Common myeloid progenitor, CD34-positive (primary cell): ENCODE results near the gene STAT5A.
"Not testable (repeated sequence)": the region's sequence is repeated elsewhere in the genome, so short reads cannot be mapped to it uniquely, and the experiment has no call there.

Experiments used
- CTCF ChIA-PET: fragments of 350-600 bp; sonication (Branson Sonifier 250); formaldehyde crosslinking; loops from one replicate; lab custom pipeline; 2021; ENCODE audit warnings: antibody characterized with exemption; lab: Charles Lee
- POLR2A ChIA-PET: fragments of 350-600 bp; sonication (Branson Sonifier 250); formaldehyde crosslinking; loops from one replicate; lab custom pipeline; 2021; ENCODE audit warnings: antibody characterized with exemption; lab: Charles Lee
- DNase-seq, 3 donors: peaks; one replicate each; pipeline versions ENCODE4 v3.0.0 to v3.0.0-alpha.2; 2013
- H3K27ac ChIP-seq, 2 experiments: 1 replicate in 1 of 2; 2 replicates in 1 of 2; pipeline ENCODE4 v1.7.0; 2013; ENCODE audit warnings: inconsistent platforms in 2 of 2, low read length in 2 of 2, mild to moderate bottlenecking in 2 of 2, low read depth in 1 of 2, moderate library complexity in 1 of 2; ENCODE audit not compliant: severe bottlenecking in 2 of 2, insufficient read depth in 1 of 2, poor library complexity in 1 of 2
- H3K27me3 ChIP-seq, 5 experiments: replicated peaks in 2 of 5; 1 replicate in 3 of 5; 2 replicates in 2 of 5; pipeline versions ENCODE4 v1.6.1 to v1.7.0; 2013; ENCODE audit warnings: low read length in 4 of 5, mild to moderate bottlenecking in 2 of 5, moderate library complexity in 2 of 5, inconsistent platforms in 1 of 5; ENCODE audit not compliant: insufficient read depth in 5 of 5, control insufficient read depth in 4 of 5
- H3K36me3 ChIP-seq, 4 experiments: 1 replicate in 2 of 4; 2 replicates in 2 of 4; pipeline versions ENCODE4 v1.6.1 to v1.7.0; 2013; ENCODE audit warnings: low read length in 3 of 4, control low read depth in 1 of 4, mild to moderate bottlenecking in 1 of 4; ENCODE audit not compliant: control insufficient read depth in 4 of 4, insufficient read depth in 4 of 4
- H3K4me1 ChIP-seq, 4 experiments: 1 replicate in 3 of 4; 2 replicates in 1 of 4; pipeline versions ENCODE4 v1.6.1 to v1.7.1; 2013; ENCODE audit warnings: low read length in 3 of 4, mild to moderate bottlenecking in 3 of 4, control low read depth in 1 of 4, inconsistent platforms in 1 of 4, moderate library complexity in 1 of 4; ENCODE audit not compliant: control insufficient read depth in 4 of 4, insufficient read depth in 4 of 4; ENCODE audit errors: control extremely low read depth in 1 of 4
- H3K4me3 ChIP-seq, 7 experiments: 1 replicate in 4 of 7; 2 replicates in 3 of 7; pipeline versions ENCODE4 v1.5.1 to v1.7.0; 2013; ENCODE audit warnings: mild to moderate bottlenecking in 7 of 7, low read length in 6 of 7, moderate library complexity in 6 of 7, inconsistent platforms in 2 of 7, low read depth in 2 of 7, control low read depth in 1 of 7; ENCODE audit not compliant: insufficient read depth in 4 of 7, control insufficient read depth in 1 of 7; ENCODE audit errors: extremely low read depth in 1 of 7
- H3K9me3 ChIP-seq, 5 experiments: 1 replicate in 4 of 5; 2 replicates in 1 of 5; pipeline versions ENCODE4 v1.6.1 to v1.7.1; 2013; ENCODE audit warnings: low read length in 4 of 5, mild to moderate bottlenecking in 2 of 5, inconsistent platforms in 1 of 5, low read depth in 1 of 5, moderate library complexity in 1 of 5; ENCODE audit not compliant: control insufficient read depth in 4 of 5, insufficient read depth in 2 of 5; ENCODE audit errors: control extremely low read depth in 1 of 5
- WGBS: methylation state at CpG from one replicate; pipeline ENCODE4 v1.1.5; 2013; ENCODE audit not compliant: insufficient coverage; 5-methylcytosine and 5-hydroxymethylcytosine counted together

Gene STAT5A

GRCh38 chr17:42303694-42304093, 15.4 kb downstream of the STAT5A start:
- POLR2A ChIA-PET, result interaction anchor here (1.2 kb wide), 1 partner anchor 16 kb away, joined by 3 read pairs; no protein-coding TSS in a partner anchor
- Histone ChIP-seq H3K4me1 (no peaks in the 10 kb centered on the region), H3K9me3 (no peaks in the 10 kb centered on the region), H3K36me3 (peaks cover 12 to 90% (median 70%) of the 10 kb centered on the region in 4 experiments), H3K27me3 (no peaks in the 10 kb centered on the region), H3K4me3 (no peak overlapping the region), H3K27ac (no peak overlapping the region)
- CTCF ChIA-PET, result interaction anchor here (1.4 to 1.5 kb wide), 3 partner anchors 10 to 81 kb away, joined by 3 to 9 read pairs (median 3); no protein-coding TSS in a partner anchor
- WGBS, result 93% methylated on average over 3 of the region's 3 CpGs
- DNase-seq, result no peak

GRCh38 chr17:42304187-42305030, 16.1 kb downstream of the STAT5A start:
- Histone ChIP-seq H3K4me3 (no peak overlapping the region), H3K4me1 (peaks cover 0 to 3% (median 0%) of the 10 kb centered on the region in 4 experiments), H3K9me3 (no peaks in the 10 kb centered on the region), H3K27ac (no peak overlapping the region), H3K36me3 (peaks cover 12 to 90% (median 73%) of the 10 kb centered on the region in 4 experiments), H3K27me3 (no peaks in the 10 kb centered on the region)
- POLR2A ChIA-PET, result interaction anchor here (0.6 to 1.2 kb wide), 2 partner anchors 17 to 84 kb away, joined by 3 read pairs; no protein-coding TSS in a partner anchor
- DNase-seq, result no peak
- 99% methylated on average over 14 of the region's 16 CpGs for WGBS
- CTCF ChIA-PET, result interaction anchor here (1.1 to 1.5 kb wide), 4 partner anchors 9 to 82 kb away, joined by 3 to 9 read pairs (median 4); partner anchors contain the start of gene STAT5A

DNA sequence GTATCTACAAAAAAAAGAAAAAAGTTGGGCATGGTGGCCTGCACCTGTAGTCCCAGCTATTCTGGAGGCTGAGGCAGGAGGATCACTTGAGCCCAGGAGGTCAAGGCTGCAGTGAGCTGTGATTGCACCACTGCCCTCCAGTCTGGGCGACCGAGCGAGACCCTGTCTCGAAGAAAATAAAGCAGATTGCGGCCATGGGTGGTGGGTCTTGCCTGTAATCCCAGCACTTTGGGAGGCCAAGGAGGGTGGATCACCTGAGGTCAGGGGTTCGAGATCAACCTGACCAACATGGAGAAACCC, 16.7 kb downstream of the STAT5A start:
- peaks cover 12 to 93% (median 79%) of the 10 kb centered on the region in 4 experiments for H3K36me3 ChIP-seq
- H3K4me3 ChIP-seq, DNase-seq, H3K27ac ChIP-seq, H3K9me3 ChIP-seq, H3K4me1 ChIP-seq, H3K27me3 ChIP-seq: not testable (repeated sequence)
- CTCF ChIA-PET, result interaction anchor here (1.1 kb wide), 1 partner anchor 16 kb away, joined by 4 read pairs; the partner anchor contains the start of gene STAT5A
- 96% methylated on average over 5 of the region's 6 CpGs for WGBS
- POLR2A ChIA-PET, result interaction anchor here (0.6 kb wide), 1 partner anchor 84 kb away, joined by 3 read pairs; no protein-coding TSS in a partner anchor

DNA sequence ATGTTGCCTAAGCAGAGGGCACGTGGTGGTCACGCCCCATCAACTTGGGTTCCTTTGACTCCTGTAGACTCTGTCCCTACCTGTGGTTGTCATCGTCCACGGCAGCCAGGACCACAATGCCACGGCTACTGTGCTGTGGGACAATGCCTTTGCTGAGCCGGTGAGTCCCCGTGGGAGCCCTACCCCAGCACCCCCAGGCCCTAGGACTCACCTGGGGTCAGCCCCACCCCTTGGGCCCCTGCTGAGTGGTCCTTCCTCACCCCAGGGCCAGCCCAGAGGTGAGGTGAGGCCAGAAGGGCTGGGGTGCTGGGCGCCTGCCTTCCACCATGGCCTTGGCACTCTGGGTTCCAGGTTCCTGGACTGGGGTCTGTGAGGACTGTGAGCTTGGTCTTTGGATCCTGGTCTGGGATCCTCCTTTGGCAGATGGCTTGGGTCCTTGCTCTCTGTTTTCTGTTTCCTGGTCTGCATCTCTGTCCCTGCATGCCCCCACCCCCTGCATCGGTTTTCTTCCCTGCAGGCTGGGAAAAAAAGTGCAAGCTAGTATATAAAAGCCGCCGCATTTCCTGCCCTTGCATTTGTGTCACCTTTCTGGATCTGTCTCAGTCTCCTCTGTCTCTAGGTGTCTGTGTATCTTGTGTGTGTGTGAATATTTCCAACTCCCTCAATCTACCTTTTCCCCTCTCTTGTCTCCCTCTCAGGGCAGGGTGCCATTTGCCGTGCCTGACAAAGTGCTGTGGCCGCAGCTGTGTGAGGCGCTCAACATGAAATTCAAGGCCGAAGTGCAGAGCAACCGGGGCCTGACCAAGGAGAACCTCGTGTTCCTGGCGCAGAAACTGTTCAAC, 17.5 kb downstream of the STAT5A start:
- ChIA-PET POLR2A (interaction anchor here (0.6 kb wide), 1 partner anchor 83 kb away, joined by 3 read pairs; no protein-coding TSS in a partner anchor), CTCF (no interaction called here)
- peaks cover 4 to 15% (median 9%) of the 10 kb centered on the region in 4 experiments for H3K4me1 ChIP-seq
- H3K36me3 ChIP-seq, result peaks cover 14 to 97% (median 85%) of the 10 kb centered on the region in 4 experiments
- no peak for DNase-seq
- H3K27ac ChIP-seq, result no peak overlapping the region
- WGBS, result 96% methylated on average over 7 of the region's 18 CpGs
- no peak overlapping the region for H3K4me3 ChIP-seq
- H3K9me3 ChIP-seq, result no peaks in the 10 kb centered on the region
- no peaks in the 10 kb centered on the region for H3K27me3 ChIP-seq

DNA sequence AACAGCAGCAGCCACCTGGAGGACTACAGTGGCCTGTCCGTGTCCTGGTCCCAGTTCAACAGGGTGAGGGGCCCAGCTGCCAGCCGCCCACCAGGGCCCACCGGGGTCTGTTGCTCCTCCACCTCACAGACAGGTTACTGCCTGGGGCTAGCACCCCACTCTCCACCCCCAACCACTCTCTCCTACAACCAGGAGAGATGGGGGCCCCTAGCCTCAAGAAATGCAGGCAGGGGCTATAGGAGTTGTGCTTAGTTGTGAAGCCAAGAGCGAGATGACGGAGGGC, 18.0 kb downstream of the STAT5A start:
- Histone ChIP-seq H3K27ac (no peak overlapping the region), H3K4me3 (no peak overlapping the region), H3K4me1 (peaks cover 9 to 21% (median 15%) of the 10 kb centered on the region in 4 experiments), H3K36me3 (peaks cover 14 to 97% (median 85%) of the 10 kb centered on the region in 4 experiments), H3K9me3 (no peaks in the 10 kb centered on the region), H3K27me3 (no peaks in the 10 kb centered on the region)
- ChIA-PET POLR2A (no interaction called here), CTCF (no interaction called here)
- no peak for DNase-seq
- 97% methylated on average over 5 of the region's 5 CpGs for WGBS

- Histone ChIP-seq H3K4me3 (no peak overlapping the region), H3K27me3 (no peaks in the 10 kb centered on the region), H3K27ac (peak overlapping the region in 1 of 2 experiments; percentile 99), H3K4me1 (peaks cover 9 to 32% (median 25%) of the 10 kb centered on the region in 4 experiments), H3K36me3 (peaks cover 12 to 86% (median 75%) of the 10 kb centered on the region in 4 experiments), H3K9me3 (no peaks in the 10 kb centered on the region)
- POLR2A ChIA-PET, result no interaction called here
- DNase-seq, result no peak
- CTCF ChIA-PET, result interaction anchor here (1.6 to 12.4 kb wide), 4 partner anchors 14 to 96 kb away, joined by 5 to 132 read pairs (median 9); partner anchors contain the start of gene STAT5A
- 98% methylated on average over 15 of the region's 19 CpGs for WGBS
Observed at GRCh38 chr17:42307362-42307927, 19.1 kb downstream of the STAT5A start.
